Astrocyte of the spinal cord (primary cell): ENCODE measurements around the gene STX12.
"Not testable (repeated sequence)": the region's sequence is repeated elsewhere in the genome, so short reads cannot be mapped to it uniquely, and the experiment has no call there.

Experiments
- DNase-seq: peaks from one replicate; pipeline ENCODE4 v3.0.0; 2011; ENCODE audit warnings: low read depth, low spot score
- H3K4me3 ChIP-seq: 2 replicates; pipeline ENCODE4 v1.5.1; 2011; ENCODE audit warnings: low read depth, mild to moderate bottlenecking, low read length, moderate library complexity
- CTCF ChIP-seq: IDR thresholded peaks from 2 replicates; pipeline ENCODE4 v1.5.1; 2012; ENCODE audit warnings: low read depth, mild to moderate bottlenecking, low read length, inconsistent platforms
- in situ Hi-C: cut with HindIII; loops from 2 replicates; pipeline ENCODE4 v1.10.0; 2017; ENCODE audit warnings: low sequenced_read_pairs

Gene STX12

DNA sequence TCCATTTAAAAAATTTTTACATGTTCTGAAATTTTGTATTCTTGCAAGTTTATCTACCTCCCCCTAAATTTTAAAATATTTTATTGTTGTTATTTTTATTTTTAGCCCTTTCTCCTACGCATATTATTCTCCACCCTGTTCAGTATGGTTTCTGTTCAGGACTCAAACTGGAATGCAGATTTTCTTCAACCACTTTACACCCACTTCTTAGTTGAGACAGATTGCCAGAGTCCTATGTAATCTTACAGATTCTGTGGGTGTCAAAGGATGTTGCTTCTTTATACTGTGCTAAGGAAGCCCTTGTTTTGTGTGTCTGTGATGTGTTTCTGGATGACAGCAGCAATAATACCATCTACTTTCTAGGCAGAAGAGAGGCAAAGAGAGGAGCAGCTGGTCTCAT lies 36.9 kb downstream of the STX12 start:
- no peak overlapping the region for H3K4me3 ChIP-seq
- no peak for DNase-seq
- TF ChIP-seq CTCF, result no peak
- in situ Hi-C loops, result no loop called here

DNA sequence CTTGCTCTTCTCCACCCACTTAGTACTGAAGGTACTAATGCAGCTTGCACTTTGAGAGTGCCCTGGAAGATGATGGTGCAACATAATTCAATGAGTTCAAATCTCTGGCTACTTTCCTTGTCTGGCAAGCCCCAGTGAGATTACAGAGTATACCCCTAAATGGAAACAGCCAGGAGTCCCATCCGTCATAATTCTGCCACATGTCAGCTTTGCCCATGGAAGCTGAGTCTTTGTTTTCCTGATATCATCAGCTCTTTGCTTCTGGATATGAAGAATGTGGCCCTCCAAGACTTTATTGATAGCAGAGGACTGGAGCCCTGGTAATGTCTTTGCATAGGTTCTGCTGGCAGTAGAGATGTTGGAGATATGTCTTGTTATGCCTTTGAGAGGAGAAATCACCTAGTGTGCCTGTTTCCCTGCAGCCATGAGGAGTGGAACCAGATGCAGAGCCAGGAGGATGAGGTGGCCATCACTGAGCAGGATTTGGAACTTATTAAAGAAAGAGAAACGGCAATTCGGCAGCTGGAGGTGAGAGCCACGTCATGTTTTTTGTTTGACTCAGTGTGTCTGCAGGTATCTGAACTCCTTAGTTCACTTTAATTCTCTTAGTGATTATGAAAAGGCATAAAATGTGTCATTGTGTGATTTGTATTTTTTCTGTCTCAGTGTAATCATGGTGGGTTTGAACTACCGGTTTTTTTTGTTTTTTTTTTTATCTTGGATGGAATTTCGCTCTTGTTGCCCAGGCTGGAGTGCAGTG lies 38.9 kb downstream of the STX12 start:
- TF ChIP-seq CTCF, result no peak
- no peak for DNase-seq
- no peak overlapping the region for H3K4me3 ChIP-seq
- in situ Hi-C loops, result no loop called here

DNA sequence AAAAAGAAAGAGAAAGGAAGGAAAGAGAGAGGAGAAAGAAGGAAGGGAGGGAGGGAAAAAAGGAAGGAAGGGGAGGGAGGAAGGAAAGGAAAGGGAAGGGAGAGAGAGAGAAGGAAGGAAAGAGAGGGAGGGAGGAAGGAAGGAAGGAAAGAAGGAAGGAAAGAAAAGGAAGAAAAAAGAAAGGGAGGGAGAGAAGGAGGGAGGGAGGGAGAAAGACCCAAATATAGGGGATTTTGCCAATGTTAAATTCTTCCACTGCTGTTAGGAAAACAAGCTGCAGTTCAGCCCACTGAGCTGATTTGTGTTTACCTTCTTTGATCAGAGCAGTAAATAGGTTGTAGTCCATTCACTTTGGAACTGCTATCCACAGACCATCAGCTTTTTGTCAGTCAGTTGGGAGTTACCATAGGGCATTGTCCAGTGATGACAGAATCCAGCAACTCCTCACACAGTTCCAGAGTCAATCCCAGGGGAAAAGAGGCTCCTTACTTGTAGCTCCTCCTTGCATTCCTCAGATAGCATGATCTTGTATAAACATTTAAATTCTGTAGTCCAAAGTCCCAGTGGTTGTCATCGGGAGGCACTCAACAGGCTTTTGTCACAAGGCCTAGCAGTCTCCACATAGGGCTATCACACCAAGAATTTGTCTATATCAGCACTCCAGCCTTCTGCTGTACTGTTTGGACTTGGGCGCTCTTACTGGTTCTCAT lies 44.1 kb downstream of the STX12 start:
- in situ Hi-C loops, result no loop called here
- H3K4me3 ChIP-seq, result no peak overlapping the region
- no peak for TF ChIP-seq CTCF
- peak; percentile 17 for DNase-seq

- in situ Hi-C loops, result no loop called here
- no peak for DNase-seq
- TF ChIP-seq CTCF, result no peak
- no peak overlapping the region for H3K4me3 ChIP-seq
Measured at GRCh38 chr1:27821761-27822315, 48.8 kb downstream of the STX12 start.

DNA sequence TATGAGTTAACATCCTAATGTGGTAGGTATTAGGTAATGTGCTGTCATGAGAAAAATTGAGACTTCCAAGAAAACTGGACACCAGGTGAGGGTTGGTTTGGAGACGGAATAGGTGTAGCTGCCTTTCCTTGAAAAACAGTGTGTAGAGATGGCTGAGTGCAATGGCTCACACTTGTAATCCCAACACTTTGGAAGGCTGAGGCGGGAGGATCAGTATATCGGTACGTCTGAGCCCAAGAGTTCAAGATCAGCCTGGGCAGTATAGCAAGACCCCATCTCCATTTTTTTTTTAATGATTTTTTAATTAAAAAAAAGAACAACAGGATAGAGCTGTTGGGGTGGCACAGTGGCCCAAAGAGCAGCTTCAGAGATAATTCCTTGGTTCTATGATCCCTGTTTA lies 50.8 kb downstream of the STX12 start:
- no peak for TF ChIP-seq CTCF
- H3K4me3 ChIP-seq, result no peak overlapping the region
- in situ Hi-C loops, result no loop called here
- no peak for DNase-seq

DNA sequence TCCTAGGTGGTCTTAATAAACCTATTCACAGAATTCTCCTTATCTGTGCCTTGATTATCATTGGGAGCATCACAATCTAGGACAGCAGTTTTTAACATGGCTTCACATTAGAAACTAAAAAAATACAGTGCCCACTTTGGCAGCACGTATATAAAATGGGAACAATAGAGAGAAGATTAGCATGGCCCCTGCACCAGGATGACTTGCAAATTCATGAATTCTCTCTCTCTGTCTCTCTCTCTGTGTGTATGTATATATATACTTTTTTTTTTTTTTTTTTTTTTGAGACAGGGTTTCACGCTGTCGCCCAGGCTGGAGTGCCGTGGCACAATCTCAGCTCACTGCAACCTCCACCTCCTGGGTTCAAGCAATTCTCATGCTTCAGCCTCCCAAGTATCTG lies 51.4 kb downstream of the STX12 start:
- DNase-seq, result no peak
- H3K4me3 ChIP-seq, result no peak overlapping the region
- no peak for TF ChIP-seq CTCF
- in situ Hi-C loops, result no loop called here

DNA sequence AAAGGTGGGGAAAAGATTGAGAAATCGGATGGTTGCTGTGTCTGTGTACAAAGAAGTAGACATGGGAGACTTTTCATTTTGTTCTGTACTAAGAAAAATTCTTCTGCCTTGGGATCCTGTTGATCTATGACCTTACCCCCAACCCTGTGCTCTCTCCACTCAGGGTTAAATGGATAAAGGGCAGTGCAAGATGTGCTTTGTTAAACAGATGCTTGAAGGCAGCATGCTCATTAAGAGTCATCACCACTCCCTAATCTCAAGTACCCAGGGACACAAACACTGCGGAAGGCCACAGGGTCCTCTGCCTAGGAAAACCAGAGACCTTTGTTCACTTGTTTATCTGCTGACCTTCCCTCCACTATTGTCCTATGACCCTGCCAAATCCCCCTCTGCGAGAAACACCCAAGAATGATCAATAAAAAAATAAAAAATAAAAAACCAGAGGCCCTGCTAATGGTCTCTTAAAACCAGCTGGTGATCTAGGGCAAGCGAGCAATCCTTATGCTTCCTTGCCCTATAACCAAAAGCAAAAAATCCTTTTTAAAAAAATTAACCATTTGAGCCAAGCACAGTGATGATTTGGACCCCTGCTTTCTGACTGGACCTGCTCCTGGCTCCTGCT lies 56.4 kb downstream of the STX12 start:
- in situ Hi-C loops, H3K4me3 ChIP-seq, DNase-seq: not testable (repeated sequence)
